Skeletal muscle satellite cell (primary cell): ENCODE results near the gene ZNF618.

ENCODE experiments used
- H3K27me3 ChIP-seq: 2 replicates; pipeline ENCODE4 v1.7.0; 2013; ENCODE audit warnings: low read length; ENCODE audit not compliant: control insufficient read depth, insufficient read depth
- H3K36me3 ChIP-seq: 2 replicates; pipeline ENCODE4 v1.7.0; 2013; ENCODE audit warnings: mild to moderate bottlenecking, control low read depth, low read length; ENCODE audit not compliant: insufficient read depth
- H3K4me1 ChIP-seq: 2 replicates; pipeline ENCODE4 v1.7.0; 2013; ENCODE audit warnings: low read length; ENCODE audit not compliant: control insufficient read depth, insufficient read depth
- H3K4me2 ChIP-seq: 2 replicates; pipeline ENCODE4 v1.7.0; 2013; ENCODE audit warnings: mild to moderate bottlenecking, low read length
- H3K4me3 ChIP-seq: 2 replicates; pipeline ENCODE4 v1.7.0; 2013; ENCODE audit warnings: low read length
- H3K9ac ChIP-seq: 2 replicates; pipeline ENCODE4 v1.7.0; 2013; ENCODE audit warnings: mild to moderate bottlenecking, low read depth, low read length, moderate library complexity
- H3K9me3 ChIP-seq: replicated peaks from 2 replicates; pipeline ENCODE4 v1.7.0; 2013; ENCODE audit warnings: mild to moderate bottlenecking, control low read depth, low read length

Gene ZNF618

DNA sequence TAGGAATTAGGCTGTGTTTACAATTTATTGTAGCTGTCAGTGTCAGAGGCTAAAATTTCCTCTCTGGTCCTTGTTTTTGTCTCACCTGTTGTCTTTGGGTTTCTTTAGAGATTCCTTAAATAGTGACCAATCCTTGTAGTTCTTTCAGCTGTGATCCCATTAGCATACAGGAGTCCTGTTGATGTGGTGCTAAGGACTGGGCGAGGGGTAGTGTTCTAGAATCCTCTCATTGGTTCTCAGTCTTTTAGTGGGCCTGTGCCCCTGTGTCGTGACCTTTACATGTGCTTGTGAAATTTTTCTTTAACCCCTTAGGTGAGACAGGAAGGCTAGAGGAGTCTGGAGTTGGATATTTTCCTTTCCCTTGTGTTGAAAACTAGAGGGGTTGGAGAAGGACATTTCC is 51.2 kb downstream of the ZNF618 start:
- Histone ChIP-seq H3K4me1 (peaks cover 15% of the 10 kb centered on the region), H3K4me2 (no peak overlapping the region), H3K4me3 (no peak overlapping the region), H3K27me3 (no peaks in the 10 kb centered on the region), H3K9me3 (peaks cover 12% of the 10 kb centered on the region), H3K36me3 (no peaks in the 10 kb centered on the region), H3K9ac (no peak overlapping the region)

DNA sequence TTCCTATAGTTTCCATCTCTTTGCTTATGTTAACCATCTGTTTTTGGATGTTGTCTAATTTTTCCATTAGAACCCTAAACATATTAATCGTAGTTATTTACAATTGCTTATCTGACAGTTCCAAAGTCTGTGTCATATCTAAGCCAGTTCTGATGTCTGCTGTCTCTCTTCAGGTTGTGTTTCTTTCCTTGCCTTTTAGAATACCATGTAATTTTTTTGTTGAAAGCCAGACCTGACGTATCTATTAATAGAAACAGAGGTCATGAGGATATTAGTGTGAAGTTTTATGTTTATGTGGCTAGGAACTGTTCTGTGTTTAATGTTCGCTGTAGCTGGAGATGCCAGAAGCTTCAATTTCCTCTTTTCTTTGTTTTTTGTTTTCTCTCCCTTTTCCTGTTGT is 52.2 kb downstream of the ZNF618 start:
- Histone ChIP-seq H3K9me3 (peaks cover 12% of the 10 kb centered on the region), H3K9ac (no peak overlapping the region), H3K4me2 (no peak overlapping the region), H3K4me3 (no peak overlapping the region), H3K36me3 (no peaks in the 10 kb centered on the region), H3K4me1 (peaks cover 15% of the 10 kb centered on the region), H3K27me3 (no peaks in the 10 kb centered on the region)

GRCh38 chr9:113929634-113930389 is 53.7 kb downstream of the ZNF618 start:
- Histone ChIP-seq H3K36me3 (no peaks in the 10 kb centered on the region), H3K4me3 (no peak overlapping the region), H3K4me1 (peaks cover 15% of the 10 kb centered on the region), H3K4me2 (no peak overlapping the region), H3K9ac (no peak overlapping the region), H3K9me3 (peaks cover 12% of the 10 kb centered on the region), H3K27me3 (no peaks in the 10 kb centered on the region)

DNA sequence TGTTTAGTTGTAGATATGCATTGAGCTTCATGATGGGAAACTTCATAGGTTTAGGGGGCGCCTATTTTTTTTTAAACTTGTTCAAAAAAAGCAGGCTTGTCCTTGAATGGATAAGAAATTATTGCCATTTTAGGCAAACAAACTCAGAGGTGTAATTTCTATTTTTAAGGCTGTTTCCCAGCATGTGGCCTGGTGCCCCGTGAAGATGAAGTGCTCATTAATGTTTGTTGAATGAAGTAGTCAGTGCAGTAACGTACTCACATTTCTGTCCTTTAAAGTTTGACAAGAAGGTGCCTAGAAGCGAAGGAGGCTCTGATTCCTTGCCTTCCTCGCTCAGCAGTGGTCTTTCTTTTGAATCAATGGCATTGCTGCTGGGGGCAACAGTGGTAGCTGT is 54.3 kb downstream of the ZNF618 start:
- no peaks in the 10 kb centered on the region for H3K27me3 ChIP-seq
- no peak overlapping the region for H3K4me3 ChIP-seq
- H3K9ac ChIP-seq = no peak overlapping the region
- no peak overlapping the region for H3K4me2 ChIP-seq
- H3K9me3 ChIP-seq = peaks cover 12% of the 10 kb centered on the region
- no peaks in the 10 kb centered on the region for H3K36me3 ChIP-seq
- H3K4me1 ChIP-seq = peaks cover 15% of the 10 kb centered on the region

GRCh38 chr9:113931140-113931539 is 55.0 kb downstream of the ZNF618 start:
- Histone ChIP-seq H3K36me3 (no peaks in the 10 kb centered on the region), H3K4me1 (peaks cover 15% of the 10 kb centered on the region), H3K9me3 (peaks cover 12% of the 10 kb centered on the region), H3K9ac (no peak overlapping the region), H3K4me3 (no peak overlapping the region), H3K4me2 (no peak overlapping the region), H3K27me3 (no peaks in the 10 kb centered on the region)

DNA sequence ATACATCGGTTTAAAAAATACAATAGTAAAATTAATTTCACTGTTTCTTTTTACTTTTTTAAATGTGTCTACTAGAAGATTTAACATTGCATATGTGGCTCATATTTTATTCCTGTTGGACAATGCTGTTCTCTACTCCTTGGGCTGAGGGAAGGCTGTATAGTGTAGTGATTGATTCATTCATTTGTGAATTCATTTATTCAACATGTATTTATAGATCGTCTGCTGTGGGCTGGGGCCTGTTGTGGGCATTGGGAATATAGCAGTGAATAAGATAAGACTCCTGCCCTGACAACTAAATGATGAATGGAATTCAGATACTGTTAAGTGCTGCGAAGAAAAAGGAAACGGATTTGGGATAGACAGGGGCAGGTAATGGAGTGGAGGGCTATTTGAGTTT is 55.7 kb downstream of the ZNF618 start:
- Histone ChIP-seq H3K4me3 (no peak overlapping the region), H3K27me3 (no peaks in the 10 kb centered on the region), H3K9ac (no peak overlapping the region), H3K36me3 (no peaks in the 10 kb centered on the region), H3K9me3 (peaks cover 12% of the 10 kb centered on the region), H3K4me2 (no peak overlapping the region), H3K4me1 (peaks cover 15% of the 10 kb centered on the region)

GRCh38 chr9:113932906-113933584 is 56.9 kb downstream of the ZNF618 start:
- no peak overlapping the region for H3K4me3 ChIP-seq
- no peaks in the 10 kb centered on the region for H3K36me3 ChIP-seq
- peaks cover 10% of the 10 kb centered on the region for H3K9me3 ChIP-seq
- no peak overlapping the region for H3K4me2 ChIP-seq
- H3K27me3 ChIP-seq = no peaks in the 10 kb centered on the region
- no peak overlapping the region for H3K9ac ChIP-seq
- H3K4me1 ChIP-seq = peaks cover 15% of the 10 kb centered on the region

- Histone ChIP-seq H3K4me1 (peaks cover 15% of the 10 kb centered on the region), H3K4me2 (no peak overlapping the region), H3K27me3 (no peaks in the 10 kb centered on the region), H3K4me3 (no peak overlapping the region), H3K9me3 (peaks cover 4% of the 10 kb centered on the region), H3K9ac (no peak overlapping the region), H3K36me3 (no peaks in the 10 kb centered on the region)
Observed at GRCh38 chr9:113933671-113934070, 57.6 kb downstream of the ZNF618 start.

DNA sequence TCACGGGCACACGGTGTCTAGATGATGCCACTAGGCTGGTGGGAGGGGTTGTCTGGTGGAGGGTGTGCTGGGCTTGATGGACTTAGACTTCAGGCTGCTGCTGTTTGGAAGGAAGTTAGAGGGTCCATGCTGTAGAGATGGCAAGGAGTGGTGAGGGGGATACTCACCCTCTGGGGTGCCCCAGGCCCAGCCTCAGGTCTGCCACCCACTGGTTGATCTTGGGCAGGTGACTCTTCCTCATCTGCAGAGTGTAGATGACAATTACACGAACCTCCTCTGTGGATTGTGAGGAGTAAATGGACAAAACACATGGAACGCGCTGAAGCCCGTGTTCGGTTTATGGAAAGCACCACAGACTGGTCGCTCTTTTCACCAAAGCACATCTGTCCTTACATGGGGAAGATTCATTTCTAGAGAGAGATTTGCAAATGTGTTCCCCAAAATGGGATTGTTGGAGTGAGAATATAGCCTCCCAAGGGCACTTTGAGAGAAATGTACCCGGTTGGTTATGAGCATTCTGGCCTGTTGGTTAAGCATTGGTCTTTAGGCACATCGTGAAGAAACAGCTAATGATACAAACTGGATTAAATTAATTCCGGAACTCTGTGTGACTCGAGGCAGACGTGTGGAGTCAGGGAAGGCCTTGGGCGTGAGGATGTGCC is 58.2 kb downstream of the ZNF618 start:
- H3K4me3 ChIP-seq = no peak overlapping the region
- H3K27me3 ChIP-seq = no peaks in the 10 kb centered on the region
- H3K9ac ChIP-seq = no peak overlapping the region
- H3K36me3 ChIP-seq = no peaks in the 10 kb centered on the region
- H3K9me3 ChIP-seq = no peaks in the 10 kb centered on the region
- no peak overlapping the region for H3K4me2 ChIP-seq
- H3K4me1 ChIP-seq = peaks cover 13% of the 10 kb centered on the region

- Histone ChIP-seq H3K9me3 (no peaks in the 10 kb centered on the region), H3K36me3 (no peaks in the 10 kb centered on the region), H3K9ac (no peak overlapping the region), H3K27me3 (no peaks in the 10 kb centered on the region), H3K4me3 (no peak overlapping the region), H3K4me1 (peaks cover 6% of the 10 kb centered on the region), H3K4me2 (no peak overlapping the region)
Observed at GRCh38 chr9:113934829-113935676, 58.9 kb downstream of the ZNF618 start.
